NCI-H1436 (cell line): ENCODE data around the gene LY9.

Experiments used
- DNase-seq: peaks from one replicate; lab custom pipeline; 2025; lab: John Stamatoyannopoulos, UW

Gene LY9

DNA sequence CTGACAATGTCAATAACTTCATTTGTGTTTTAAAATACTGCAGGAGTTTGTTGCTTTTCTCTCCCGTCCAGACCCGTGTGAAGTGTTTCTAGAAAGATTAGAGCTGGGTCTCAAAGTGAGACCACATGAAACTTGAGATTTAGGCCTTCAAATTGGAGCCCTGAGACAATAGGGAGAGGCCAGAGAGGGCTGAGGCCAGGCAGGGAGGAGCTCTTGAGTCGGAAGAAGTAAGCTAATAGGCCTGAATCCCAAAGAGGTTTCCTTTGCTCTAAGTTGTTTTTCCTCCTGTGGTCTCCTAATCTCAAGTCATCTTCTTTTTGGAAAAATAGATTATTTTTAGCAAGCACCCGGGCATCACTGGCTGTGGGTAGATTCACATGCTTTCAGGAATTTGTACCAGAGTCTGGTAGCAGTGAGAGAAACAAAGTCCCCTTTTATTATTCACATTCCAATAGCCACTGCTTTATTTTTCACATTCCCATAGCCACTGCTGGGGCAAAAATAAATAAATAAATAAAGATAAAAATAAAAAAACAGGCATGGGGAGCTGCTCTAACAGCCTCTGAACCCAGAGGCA lies 41.1 kb downstream of the LY9 start:
- DNase-seq: no peak

DNA sequence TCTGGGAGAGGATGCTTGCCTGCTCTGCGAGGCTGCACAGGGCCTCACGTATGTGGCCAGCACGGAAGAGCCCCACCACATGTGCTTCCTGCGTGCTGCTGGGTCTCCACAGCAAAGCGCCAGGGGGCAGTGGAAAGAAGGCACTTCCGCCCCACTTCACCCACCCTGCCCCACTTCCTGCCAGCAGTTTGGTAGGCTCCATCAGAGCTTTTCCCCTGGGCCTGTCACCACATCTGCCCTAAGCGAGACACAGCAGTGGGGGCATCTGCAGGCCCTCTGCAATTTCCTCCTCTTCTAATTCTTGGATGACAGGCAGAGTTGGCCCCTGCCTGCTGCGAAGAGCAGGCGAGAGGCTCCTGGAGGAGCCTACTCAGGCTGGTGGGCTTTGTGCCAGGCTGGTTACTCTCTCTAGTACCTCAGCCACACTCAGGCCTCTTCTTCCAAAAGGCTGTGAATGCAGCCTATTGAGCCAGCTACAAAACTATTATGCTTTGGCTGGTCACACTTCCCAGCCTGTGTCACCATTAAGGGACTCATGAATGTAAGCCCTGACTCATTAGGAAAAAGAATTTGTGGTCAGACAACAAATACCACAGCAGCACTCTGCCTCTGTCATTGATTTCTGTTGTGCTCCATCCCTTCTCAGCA lies 41.7 kb downstream of the LY9 start:
- no peak for DNase-seq

DNA sequence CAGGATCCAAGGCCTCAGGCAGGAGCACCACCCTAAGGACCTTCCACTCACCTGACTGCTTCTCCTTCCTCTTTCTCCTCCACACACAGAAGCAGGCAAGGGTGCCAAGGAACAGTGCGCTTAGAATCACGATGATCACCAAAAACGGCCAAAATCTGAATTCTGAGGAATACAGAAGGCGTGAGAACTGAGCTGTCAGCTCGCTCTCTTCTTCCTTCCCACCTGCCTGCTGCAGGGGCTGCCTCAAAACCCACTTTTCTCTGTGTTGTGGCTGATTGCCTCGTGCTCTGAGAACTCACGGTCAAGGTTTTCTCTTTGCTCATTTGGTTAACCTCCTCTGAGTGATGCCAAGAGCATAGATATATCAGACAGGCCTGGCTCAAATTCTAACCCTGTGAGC lies 42.9 kb downstream of the LY9 start:
- DNase-seq: no peak

DNA sequence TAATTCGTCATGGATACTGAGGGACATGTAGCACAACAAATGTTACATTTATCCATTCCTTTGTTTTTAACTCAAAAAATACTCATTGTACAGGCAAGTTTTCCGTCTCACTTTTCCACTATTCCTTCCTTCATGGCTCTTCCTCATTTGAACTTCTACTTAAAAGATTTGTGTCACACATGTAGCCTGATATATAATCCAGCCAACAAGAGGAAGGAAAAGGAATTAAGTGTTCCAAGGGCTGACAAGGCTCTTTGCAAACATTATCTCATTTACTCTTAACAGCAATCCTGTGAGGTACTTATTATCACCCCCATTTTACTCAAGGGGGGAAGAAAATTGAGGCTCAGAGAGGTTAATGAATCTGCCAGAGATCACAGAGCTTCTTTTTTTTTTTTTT lies 43.8 kb downstream of the LY9 start:
- DNase-seq: no peak

DNA sequence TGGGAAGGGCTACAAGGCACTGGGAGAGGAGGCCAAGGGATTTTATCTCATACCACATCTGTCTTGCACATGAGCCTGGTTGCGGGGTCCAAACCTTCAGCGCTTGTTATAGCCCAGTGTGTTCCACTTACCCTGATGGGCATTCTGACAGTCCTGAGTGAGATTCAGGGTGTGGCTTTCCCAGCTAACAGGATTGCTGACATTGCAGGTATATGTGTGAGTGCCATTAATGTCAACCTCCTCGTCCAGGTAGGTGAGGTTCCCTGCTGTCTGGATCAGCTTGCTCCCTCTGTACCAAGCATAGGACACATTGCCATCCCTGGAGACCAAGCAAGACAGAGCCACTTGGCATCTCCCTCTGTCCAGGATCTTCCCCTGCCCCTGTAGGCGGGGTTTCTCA lies 45.1 kb downstream of the LY9 start:
- DNase-seq: no peak

DNA sequence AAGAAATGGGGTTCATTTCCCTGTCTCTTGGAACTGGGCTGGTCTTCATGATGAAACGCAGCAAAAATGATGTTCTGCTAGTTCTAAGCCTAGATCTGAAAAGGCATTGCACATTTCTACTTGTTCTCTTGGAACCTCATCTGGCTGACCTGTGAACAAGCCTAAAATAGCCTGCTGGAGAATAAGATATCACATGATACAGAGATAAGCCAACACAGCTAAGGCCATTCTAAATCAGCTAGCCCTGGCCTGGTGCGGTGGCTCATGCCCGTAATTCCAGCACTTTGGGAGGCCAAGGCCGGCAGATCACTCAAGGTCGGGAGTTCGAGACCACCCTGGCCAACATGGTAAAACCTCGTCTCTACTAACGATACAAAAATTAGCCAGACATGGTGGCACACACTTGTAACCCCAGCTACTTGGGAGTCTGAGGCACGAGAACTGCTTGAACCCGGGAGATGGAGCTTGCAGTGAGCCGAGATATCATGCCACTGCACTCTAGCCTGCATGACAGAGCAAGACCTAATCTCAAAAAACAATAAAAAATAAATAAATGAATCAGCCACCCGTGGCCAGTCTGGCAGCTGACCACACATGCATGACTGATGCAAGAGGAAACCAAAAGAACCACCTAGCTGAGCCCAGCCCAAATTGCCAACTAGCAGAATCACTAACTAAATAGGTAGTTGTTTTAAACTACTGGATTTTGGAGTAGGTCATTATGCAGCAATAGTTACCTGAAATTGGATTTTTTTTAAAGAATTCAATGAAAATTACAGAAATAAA lies 48.7 kb downstream of the LY9 start:
- DNase-seq: no peak

DNA sequence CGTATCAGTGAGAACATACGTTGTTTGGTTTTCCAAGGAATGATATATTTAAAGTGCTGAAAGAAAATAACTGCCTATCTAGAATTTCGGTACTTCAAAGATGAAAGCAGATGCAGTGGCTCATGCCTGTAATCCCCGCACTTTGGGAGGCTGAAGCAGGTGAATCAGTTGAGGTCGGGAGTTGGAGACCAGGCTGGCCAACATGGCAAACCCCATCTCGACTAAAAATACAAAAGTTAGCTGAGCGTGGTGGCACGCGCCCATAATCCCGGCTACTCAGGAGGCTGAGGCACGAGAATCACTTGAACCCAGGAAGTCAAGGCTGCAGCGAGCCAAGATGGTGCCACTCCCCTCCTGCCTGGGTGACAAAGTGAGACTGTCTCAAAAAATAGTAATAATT lies 50.3 kb downstream of the LY9 start:
- DNase-seq: no peak

DNA sequence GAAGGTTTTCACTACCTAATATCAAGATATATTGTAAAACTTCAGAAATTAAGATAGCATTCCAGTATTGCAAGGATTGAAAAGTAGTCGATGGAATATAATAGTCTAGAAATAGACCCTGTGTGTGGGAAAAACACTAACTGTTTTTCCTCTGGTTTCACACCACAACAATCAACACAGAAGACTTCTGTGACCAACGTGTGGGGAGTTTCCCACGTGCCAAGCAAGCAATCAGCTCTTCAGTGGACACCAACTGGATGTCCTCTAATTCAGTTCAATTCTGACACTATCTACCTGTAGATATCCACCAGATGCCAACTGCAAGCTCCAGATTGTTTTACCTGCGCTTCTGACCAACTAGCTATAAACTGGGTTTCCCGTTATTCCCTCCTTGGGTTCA lies 54.6 kb downstream of the LY9 start:
- DNase-seq: no peak

DNA sequence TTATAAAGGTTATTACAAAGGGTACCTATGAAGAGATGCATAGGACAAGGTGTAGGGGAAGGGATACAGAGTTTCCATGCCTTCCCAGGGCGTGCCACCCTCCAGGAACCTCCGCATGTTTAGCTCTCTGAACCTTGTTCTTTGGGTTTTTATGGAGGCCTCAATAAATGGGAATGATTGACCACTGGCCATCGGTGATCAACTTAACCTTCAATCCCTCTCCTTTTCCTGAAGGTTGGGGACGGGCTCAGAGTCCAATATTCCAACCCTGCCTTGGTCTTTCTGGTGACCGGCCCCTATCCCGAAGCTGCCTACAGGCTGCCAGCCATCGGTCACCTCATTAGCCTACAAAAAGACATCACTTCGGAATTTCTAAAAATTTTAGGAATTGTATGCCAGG lies 55.0 kb downstream of the LY9 start:
- no peak for DNase-seq

DNA sequence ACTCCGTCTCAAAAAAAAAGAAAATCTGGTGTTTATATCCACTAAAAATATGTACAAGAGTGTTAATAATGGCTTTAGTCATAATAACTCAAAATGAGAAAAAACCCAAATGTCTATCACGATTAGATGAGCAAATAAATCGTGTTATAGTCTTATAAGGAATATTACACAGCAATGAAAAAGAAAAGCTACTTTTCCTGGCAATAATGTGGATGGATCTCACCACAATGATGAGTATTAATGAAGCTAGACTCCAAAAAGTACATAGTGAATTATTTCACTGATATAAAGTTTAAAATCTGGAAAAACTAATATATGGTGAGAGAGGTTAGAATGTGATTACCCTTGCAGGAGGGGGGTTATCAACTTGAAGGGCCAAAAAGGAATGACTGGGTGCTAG lies 57.0 kb downstream of the LY9 start:
- DNase-seq: no peak

DNA sequence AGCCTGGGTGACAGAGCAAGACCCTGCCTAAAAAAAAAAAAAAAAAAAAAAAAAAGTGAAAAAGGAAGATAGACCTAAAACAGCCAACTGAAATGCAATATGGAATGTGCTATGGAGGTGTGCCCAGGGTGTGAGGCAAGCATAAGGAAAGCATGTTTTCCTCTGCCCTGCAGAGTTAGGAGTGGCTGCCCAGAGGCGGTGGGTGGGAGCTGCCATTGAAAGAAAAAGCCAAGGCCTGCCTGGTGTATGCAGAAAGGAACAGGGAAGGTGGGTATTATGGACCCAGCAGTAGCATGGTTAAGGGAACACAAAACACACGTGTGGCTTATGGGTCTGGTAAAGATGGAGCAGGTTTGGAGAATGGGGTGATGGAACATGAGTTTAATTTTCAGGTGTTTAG lies 57.8 kb downstream of the LY9 start:
- no peak for DNase-seq

DNA sequence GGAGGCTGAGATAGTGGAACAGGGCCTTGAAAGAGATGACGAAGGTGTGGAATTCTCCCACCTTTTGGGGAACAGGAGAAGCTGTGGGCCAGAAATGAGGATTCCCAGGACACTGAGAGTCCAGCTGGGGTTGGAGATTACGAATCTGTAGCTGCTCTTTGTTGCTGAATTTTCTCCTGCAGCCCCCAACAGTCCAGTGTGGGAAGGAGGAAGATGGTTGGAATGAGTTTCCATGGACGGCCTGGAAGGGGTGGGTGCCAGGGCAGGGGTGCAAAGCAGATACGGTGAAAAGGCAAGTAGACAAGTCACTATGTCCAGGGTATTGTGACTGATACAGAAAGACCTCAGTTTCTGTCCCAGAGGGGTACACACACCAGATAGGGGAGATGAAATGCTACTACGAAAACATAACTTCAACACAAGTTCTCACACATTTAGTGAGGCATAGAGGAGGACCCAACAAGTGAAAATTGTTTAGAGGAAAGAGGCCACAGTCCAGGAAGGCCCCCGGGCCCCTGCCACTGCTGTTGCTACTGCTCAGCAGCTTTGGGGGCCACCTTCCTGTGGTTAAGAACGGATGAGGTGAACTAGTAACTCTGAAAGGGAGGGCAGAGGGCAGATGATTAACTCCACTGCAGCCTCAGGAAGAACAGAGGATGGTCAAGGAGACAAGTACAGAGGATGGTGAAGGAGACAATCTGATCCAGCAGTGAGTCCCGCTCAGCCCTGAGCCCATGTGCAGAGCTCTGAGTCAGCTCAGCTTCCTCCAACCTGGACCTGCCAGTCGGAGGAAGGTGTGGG lies 59.4 kb downstream of the LY9 start:
- DNase-seq: no peak

DNA sequence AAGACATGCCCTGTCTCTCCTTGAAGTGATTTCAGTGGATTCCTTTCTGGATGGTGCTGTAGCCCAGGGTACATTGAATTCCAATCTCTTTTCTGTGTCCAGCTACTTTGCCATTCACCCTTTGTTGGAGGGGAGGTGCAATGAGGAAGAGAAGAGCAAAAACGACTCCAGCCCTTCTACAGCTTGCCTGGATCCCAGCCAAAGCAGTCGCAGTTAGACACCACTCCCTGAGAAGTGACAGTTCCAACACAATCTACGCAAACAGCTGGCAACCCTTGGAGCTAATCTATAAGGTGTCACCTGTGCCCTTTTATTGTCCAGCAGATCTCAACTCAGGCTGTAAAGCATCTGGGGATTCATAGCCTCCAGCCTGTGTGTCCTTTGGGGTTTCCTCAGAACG lies 62.1 kb downstream of the LY9 start:
- DNase-seq: no peak

DNA sequence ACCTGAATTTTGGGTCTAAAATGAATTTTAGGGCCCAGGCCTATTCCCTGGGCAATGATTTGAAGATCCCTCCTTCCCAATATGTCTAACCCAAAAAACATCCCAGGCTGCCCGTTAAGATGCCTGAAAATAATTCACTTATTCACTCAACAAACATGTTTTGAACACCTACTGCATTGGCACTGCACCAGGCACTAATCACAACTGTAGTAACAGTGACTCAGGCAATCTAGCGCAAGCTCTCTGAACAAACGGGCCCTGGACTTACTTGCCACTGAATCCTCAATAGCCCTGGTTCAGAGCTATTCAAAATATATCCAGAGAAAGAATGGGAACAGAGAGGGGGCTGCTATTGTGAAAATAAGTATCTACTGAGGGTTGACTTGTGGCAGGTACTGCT lies 62.5 kb downstream of the LY9 start:
- DNase-seq: no peak

DNA sequence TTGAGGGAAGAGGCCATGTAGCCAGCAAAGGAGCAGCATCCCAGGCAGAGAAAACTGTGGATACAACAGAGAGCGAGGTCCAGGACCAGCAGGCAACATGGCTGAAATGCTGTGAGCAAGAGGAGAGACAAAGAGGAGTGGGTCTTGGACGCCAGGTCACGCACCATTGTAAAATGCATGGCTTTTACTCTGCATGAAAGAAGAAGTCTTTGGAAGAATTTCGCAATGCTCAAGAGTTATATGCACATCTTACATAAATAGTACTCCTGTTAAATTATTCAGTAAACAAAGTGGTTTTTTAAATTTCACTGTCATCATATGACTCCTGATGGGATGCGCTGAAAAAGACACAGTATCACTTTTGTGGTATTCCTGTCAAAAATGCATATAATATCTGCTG lies 63.2 kb downstream of the LY9 start:
- no peak for DNase-seq

DNA sequence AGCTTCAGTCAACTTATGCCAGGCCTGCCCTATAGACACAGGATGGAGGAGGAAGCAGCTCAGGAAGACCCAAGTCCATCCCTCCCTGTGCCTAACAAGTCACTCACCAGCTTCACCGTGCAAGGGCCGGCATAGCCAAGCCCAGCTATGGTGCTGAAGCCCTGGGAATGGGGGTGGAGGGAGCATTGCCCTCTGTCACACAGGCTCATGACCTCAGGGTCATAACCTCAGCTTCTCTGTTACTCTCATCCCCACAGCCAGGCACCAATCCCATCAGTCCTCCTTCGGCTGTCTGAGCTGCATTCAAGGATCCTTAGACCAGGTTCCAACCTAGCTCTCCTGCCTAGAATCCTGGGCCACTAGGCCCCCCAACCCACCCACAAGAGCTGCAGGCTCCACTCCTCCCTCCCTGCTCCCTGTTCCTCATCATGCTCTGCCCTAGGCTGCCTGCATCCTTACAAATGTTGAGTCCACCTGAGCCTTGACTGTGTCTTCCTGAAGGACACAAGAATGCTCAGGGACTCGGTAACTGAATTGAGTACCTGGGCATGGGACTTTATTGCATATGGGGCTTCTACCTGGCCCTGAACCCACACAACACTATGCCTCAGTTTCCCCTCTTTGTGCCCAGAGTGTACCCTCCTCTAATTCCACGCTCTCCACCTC lies 65.0 kb downstream of the LY9 start:
- DNase-seq: no peak

DNA sequence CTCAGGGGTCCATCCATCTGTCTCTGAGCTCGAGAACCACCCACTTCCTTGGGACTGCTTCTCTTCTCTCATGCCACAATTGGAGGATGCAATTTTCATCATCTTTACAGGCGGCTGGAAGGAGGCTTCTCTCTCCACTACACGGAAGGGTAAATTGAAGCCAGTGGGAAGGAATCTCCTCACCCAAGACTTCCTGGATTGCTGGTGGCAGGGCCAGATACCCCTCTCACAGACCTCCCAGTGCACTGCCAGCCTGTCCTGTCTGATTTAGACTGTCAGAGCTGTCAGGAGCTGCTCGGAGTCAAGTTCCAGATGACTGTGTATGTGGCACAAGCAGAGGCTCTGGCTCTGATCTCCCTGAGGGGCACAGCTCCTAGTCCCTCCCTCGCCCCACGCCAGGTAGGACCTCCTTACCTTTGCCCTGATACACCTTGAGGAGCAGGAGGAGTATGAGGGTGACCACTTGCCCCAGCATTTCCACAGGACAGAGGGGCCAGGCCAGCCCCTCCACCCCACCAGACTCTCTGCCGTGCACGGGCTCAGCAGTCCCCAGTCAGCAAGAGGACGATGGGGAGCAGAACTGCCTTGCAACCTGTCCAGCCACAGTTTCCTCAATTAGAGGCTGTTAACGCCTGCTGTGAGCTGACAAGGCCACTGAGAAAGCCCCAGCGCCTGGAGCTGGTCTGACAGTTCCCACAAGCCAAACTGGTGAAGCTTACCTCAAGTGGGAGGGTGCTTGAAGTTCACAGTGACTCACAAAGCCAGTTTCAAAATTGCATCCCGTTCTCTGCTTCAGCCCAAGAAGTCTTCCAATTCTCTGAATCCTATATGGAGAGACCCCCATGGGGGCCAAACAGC lies 66.5 kb downstream of the LY9 start, which contains the start of gene CD244:
Gene CD244, minus strand, starts transcription at position 685 of the 858 bp plus-strand sequence. Its CDS starts 210 bp downstream, at position 475.
- DNase-seq: no peak

DNA sequence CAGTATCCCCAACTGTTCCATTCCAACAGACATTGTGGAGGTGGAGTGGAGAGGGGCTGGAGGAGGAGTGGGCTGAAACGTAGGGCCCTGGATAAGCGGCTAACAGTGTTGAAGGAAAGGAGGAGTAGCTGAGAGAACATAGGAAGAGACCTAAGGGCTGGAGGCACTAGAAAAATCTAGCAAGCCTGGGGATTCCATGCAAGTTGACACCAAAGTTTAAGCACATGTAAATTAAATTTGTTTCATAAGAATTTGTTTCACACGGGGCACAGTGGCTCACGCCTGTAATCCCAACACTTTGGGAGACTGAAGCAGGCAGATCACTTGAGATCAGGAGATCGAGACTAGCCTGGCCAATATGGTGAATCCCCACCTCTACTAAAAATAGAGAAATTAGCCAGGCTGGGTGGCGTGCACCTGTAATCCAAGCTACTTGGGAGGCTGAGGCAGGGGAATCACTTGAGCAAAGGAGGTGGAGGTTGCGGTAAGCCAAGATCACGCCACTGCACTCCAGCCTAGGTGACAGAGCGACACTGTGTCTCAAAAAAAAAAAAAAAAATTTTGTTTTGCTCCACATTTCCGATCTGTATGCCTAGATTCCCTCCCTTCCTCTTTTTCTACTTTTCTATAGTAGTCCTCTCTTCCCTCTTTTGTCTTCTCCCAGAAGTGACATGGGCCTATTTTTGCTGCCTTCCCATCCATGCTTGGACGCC lies 67.2 kb downstream of the LY9 start:
- DNase-seq: no peak

DNA sequence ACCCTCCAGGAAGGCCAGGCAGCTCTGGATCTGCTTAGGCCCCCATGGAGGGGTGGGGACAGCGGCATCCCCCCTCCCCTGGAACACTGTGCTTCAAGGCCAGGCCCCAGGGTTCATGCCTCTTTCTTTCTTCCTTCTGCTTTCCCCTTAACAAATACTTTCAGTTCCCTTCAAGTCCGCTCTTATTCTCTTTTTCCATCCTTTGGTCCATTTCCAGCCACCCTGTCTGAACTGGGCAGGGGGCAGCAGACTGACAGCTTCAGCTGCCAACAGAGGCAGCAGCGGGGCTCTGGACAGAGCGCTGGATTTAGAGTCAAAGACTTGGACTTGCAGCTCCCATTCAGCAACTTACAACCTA lies 67.8 kb downstream of the LY9 start:
- DNase-seq: no peak

DNA sequence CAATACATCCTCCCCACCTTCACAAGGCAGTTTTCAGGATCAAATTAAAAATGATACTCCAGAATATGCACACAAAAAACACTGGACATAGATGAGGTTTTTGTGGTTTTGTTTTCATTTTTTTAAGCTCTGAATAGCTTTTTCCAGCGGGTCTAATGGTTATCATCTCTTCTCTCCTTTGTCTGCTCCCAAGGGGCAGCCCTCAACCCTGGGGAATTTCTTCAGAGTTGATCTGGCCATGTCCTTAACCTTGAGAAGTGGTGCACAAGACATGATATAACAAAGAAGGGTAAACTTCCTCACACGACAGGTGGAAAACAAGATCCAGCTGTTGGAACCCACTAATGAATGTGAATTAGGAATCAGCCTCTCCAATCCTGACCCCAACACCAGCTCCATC lies 68.2 kb downstream of the LY9 start:
- no peak for DNase-seq

DNA sequence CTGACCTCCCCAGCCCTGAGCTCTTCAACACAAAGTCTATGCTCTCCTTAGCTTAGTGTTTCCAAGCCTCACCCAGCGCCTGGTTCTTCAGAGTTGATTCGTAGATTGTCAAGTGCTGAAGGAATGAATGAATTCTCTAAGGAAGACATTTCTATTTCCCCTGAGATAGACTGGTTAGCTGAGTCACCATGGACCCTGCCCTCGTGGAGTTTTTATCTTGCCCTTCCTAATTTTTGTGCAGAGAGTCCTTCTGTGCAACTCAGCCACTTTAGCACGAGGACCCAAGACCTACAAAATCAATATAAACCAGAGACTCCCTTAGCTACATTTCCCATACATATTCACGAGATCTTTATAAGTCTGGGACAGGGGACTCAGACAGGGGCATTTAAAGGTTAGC lies 69.4 kb downstream of the LY9 start:
- no peak for DNase-seq
